ENCODE data around the gene SLX4IP. TPM values are rescaled to one million over a fixed set of nuclear protein-coding genes. Genes with fewer than 3 reads are reported as not detected.
A peak's percentile ranks its signal among the peaks of the same experiment; 100 is the strongest.

SLX4IP gene
- total and polyA plus RNA-seq, 2 donors (not counting 1 experiment from before 2014, with no cell fraction given): 1.9 to 8.1 TPM

GRCh38 chr20:10619427-10619826 is 184.3 kb downstream of the SLX4IP start:
- H3K4me1 ChIP-seq (ENCODE audit: control insufficient read depth, extremely low read depth, insufficient read depth, low read length): peaks cover 12% of the 10 kb centered on the region
- peak overlapping the region; percentile 44 for H3K4me2 ChIP-seq (ENCODE audit: extremely low read depth, insufficient read depth, low read length)
- peak overlapping the region; percentile 13 for H3K27ac ChIP-seq (ENCODE audit: insufficient read depth, low read length)
- H2AFZ ChIP-seq (ENCODE audit: low read length): peak overlapping the region; percentile 45
- TF ChIP-seq, protein P1, sequence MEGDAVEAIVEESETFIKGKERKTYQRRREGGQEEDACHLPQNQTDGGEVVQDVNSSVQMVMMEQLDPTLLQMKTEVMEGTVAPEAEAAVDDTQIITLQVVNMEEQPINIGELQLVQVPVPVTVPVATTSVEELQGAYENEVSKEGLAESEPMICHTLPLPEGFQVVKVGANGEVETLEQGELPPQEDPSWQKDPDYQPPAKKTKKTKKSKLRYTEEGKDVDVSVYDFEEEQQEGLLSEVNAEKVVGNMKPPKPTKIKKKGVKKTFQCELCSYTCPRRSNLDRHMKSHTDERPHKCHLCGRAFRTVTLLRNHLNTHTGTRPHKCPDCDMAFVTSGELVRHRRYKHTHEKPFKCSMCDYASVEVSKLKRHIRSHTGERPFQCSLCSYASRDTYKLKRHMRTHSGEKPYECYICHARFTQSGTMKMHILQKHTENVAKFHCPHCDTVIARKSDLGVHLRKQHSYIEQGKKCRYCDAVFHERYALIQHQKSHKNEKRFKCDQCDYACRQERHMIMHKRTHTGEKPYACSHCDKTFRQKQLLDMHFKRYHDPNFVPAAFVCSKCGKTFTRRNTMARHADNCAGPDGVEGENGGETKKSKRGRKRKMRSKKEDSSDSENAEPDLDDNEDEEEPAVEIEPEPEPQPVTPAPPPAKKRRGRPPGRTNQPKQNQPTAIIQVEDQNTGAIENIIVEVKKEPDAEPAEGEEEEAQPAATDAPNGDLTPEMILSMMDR (conservative IDR thresholded peaks at IDR 0.05 in 1 of 2, IDR thresholded peaks at IDR 0.05 in 1 of 2; ENCODE audit: low read depth in 1 of 2, low read length in 2 of 2): no peak
- TF ChIP-seq EZH2 (IDR thresholded peaks at IDR 0.05; ENCODE audit: low read length, missing control alignments): no peak
- no peaks in the 10 kb centered on the region for H4K20me1 ChIP-seq (ENCODE audit: control insufficient read depth, extremely low read depth, insufficient read depth, low read length)
- H3K9ac ChIP-seq (ENCODE audit: insufficient read depth, low read length): no peak overlapping the region
- H3K79me2 ChIP-seq (ENCODE audit: control insufficient read depth, insufficient read depth, low read length): no peaks in the 10 kb centered on the region
- no peaks in the 10 kb centered on the region for H3K36me3 ChIP-seq (ENCODE audit: control insufficient read depth, insufficient read depth, low read length)
- H3K4me3 ChIP-seq (replicated peaks in 1 of 4; ENCODE audit: control extremely low read depth in 1 of 4, insufficient read depth in 1 of 4, low read depth in 3 of 4, low read length in 4 of 4): no peak overlapping the region
- H3K9me3 ChIP-seq (ENCODE audit: control insufficient read depth, insufficient read depth, low read depth, low read length): no peaks in the 10 kb centered on the region
- H3K27me3 ChIP-seq (ENCODE audit: control insufficient read depth, insufficient read depth, low read length): no peaks in the 10 kb centered on the region
- DNase-seq (ENCODE audit: low read depth in 2 of 2): peak; percentile 95 to 96

DNA sequence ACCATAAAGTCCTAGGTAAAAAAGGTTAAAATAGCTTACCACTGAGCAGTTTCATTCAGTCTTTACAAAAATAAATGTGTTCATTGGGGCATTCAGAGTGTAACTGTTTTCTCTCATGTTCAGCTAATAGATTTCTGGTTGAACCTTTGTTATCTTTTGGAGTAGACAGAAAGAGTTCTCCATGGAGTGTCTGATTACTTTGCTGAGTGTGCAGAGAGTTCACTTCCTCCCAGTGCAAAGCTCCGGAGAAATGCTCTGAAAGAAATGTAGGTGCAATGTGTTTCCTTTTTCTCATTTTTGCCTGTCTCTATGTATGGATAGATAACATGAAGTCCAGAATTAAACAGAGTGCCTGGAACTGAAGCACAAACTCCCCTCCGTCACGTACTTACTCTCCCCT is 186.0 kb downstream of the SLX4IP start:
- Histone ChIP-seq H3K27ac (ENCODE audit: insufficient read depth, low read length) (no peak overlapping the region), H3K4me2 (ENCODE audit: extremely low read depth, insufficient read depth, low read length) (no peak overlapping the region), H2AFZ (ENCODE audit: low read length) (no peak overlapping the region), H3K4me3 (replicated peaks in 1 of 4; ENCODE audit: control extremely low read depth in 1 of 4, insufficient read depth in 1 of 4, low read depth in 3 of 4, low read length in 4 of 4) (no peak overlapping the region), H3K79me2 (ENCODE audit: control insufficient read depth, insufficient read depth, low read length) (no peaks in the 10 kb centered on the region), H3K27me3 (ENCODE audit: control insufficient read depth, insufficient read depth, low read length) (no peaks in the 10 kb centered on the region), H3K9me3 (ENCODE audit: control insufficient read depth, insufficient read depth, low read depth, low read length) (no peaks in the 10 kb centered on the region), H3K36me3 (ENCODE audit: control insufficient read depth, insufficient read depth, low read length) (no peaks in the 10 kb centered on the region), H4K20me1 (ENCODE audit: control insufficient read depth, extremely low read depth, insufficient read depth, low read length) (no peaks in the 10 kb centered on the region), H3K4me1 (ENCODE audit: control insufficient read depth, extremely low read depth, insufficient read depth, low read length) (peaks cover 12% of the 10 kb centered on the region), H3K9ac (ENCODE audit: insufficient read depth, low read length) (no peak overlapping the region)
- DNase-seq (ENCODE audit: low read depth in 2 of 2): no peak
- TF ChIP-seq, protein P1 (conservative IDR thresholded peaks at IDR 0.05 in 1 of 2, IDR thresholded peaks at IDR 0.05 in 1 of 2; ENCODE audit: low read depth in 1 of 2, low read length in 2 of 2): no peak
- TF ChIP-seq EZH2 (IDR thresholded peaks at IDR 0.05; ENCODE audit: low read length, missing control alignments): no peak

DNA sequence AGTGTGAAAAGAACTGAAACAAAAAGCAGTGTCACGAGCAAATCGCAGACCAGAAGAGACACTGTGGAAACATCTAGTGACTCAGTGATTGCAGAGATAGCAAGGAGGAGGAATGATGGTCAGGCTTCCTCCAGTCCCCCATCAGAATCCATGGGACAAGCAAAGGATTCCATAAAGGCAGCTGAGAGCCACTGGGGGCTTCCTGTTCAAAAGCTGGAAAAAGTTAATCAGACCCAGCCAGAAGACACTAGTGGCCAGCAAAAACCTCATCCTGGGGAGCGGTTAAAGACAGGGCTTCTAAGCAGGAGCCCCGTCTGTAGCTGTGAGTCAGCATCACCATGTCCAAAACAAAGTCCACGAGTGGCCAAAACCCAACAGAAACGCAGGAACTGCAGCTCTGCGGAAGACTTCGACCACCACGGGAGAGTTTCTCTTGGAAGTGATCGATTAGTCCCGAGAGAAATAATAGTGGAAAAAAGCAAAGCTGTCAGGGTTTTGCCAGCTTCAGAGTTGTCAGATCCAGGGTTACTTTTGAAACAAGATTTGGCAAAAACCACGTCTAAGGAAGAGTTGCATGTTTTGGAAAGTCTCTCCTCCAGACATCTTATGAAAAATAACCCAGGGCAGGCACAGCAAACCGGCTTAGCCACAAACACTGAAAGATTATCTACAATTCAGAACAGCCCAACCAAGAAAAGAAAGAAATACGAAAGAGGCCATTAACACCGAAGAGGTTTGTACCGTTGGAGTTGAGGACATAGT is 187.7 kb downstream of the SLX4IP start:
- Histone ChIP-seq H3K4me1 (ENCODE audit: control insufficient read depth, extremely low read depth, insufficient read depth, low read length) (peaks cover 12% of the 10 kb centered on the region), H3K9ac (ENCODE audit: insufficient read depth, low read length) (peak overlapping the region; percentile 25), H3K27me3 (ENCODE audit: control insufficient read depth, insufficient read depth, low read length) (no peaks in the 10 kb centered on the region), H3K27ac (ENCODE audit: insufficient read depth, low read length) (peak overlapping the region; percentile 49), H3K36me3 (ENCODE audit: control insufficient read depth, insufficient read depth, low read length) (no peaks in the 10 kb centered on the region), H3K9me3 (ENCODE audit: control insufficient read depth, insufficient read depth, low read depth, low read length) (no peaks in the 10 kb centered on the region), H3K4me2 (ENCODE audit: extremely low read depth, insufficient read depth, low read length) (peak overlapping the region; percentile 85), H3K4me3 (replicated peaks in 1 of 4; ENCODE audit: control extremely low read depth in 1 of 4, insufficient read depth in 1 of 4, low read depth in 3 of 4, low read length in 4 of 4) (peak overlapping the region; percentile 15 to 43 (median 30)), H2AFZ (ENCODE audit: low read length) (peak overlapping the region; percentile 15), H4K20me1 (ENCODE audit: control insufficient read depth, extremely low read depth, insufficient read depth, low read length) (no peaks in the 10 kb centered on the region), H3K79me2 (ENCODE audit: control insufficient read depth, insufficient read depth, low read length) (no peaks in the 10 kb centered on the region)
- DNase-seq (ENCODE audit: low read depth in 2 of 2): peak; percentile 72 to 91
- TF ChIP-seq EZH2 (IDR thresholded peaks at IDR 0.05; ENCODE audit: low read length, missing control alignments): no peak
- TF ChIP-seq, protein P1 (conservative IDR thresholded peaks at IDR 0.05 in 1 of 2, IDR thresholded peaks at IDR 0.05 in 1 of 2; ENCODE audit: low read depth in 1 of 2, low read length in 2 of 2): no peak
